HFF-Myc (cell line): Measurements from ENCODE around the gene CNOT6.

Experiments used
- DNase-seq: peaks from one replicate; pipeline ENCODE4 v3.0.0-alpha.2; 2011; ENCODE audit warnings: low read depth; ENCODE audit errors: extremely low read depth
- H3K4me3 ChIP-seq: replicated peaks from 2 replicates; pipeline ENCODE4 v1.5.1; 2011; ENCODE audit warnings: low read depth, mild to moderate bottlenecking, control low read depth, low read length
- TF ChIP-seq, protein P1 (sequence below): IDR thresholded peaks from 2 replicates; pipeline ENCODE4 v1.5.1; 2012; ENCODE audit warnings: mild to moderate bottlenecking, low read depth, low read length, control low read depth; ENCODE audit errors: missing control alignments

CNOT6 gene

DNA sequence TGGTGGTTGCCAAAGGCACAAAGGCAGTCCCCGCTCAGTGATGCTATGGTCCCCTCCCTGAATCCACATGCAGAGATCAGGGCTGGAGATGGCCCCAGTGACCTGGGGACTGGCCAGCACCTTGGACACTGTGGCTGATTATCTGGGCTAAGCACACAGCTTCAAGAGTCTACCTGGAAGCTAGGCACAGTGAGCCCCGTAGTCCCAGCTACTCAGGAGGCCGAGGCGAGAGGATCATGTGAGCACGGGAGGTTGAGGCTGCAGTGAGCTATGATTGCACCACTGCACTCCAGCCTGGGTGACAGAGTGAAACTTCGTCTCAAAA, 105.4 kb downstream of the CNOT6 start:
- TF ChIP-seq, protein P1, sequence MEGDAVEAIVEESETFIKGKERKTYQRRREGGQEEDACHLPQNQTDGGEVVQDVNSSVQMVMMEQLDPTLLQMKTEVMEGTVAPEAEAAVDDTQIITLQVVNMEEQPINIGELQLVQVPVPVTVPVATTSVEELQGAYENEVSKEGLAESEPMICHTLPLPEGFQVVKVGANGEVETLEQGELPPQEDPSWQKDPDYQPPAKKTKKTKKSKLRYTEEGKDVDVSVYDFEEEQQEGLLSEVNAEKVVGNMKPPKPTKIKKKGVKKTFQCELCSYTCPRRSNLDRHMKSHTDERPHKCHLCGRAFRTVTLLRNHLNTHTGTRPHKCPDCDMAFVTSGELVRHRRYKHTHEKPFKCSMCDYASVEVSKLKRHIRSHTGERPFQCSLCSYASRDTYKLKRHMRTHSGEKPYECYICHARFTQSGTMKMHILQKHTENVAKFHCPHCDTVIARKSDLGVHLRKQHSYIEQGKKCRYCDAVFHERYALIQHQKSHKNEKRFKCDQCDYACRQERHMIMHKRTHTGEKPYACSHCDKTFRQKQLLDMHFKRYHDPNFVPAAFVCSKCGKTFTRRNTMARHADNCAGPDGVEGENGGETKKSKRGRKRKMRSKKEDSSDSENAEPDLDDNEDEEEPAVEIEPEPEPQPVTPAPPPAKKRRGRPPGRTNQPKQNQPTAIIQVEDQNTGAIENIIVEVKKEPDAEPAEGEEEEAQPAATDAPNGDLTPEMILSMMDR: no peak
- H3K4me3 ChIP-seq: no peak overlapping the region
- DNase-seq: no peak

DNA sequence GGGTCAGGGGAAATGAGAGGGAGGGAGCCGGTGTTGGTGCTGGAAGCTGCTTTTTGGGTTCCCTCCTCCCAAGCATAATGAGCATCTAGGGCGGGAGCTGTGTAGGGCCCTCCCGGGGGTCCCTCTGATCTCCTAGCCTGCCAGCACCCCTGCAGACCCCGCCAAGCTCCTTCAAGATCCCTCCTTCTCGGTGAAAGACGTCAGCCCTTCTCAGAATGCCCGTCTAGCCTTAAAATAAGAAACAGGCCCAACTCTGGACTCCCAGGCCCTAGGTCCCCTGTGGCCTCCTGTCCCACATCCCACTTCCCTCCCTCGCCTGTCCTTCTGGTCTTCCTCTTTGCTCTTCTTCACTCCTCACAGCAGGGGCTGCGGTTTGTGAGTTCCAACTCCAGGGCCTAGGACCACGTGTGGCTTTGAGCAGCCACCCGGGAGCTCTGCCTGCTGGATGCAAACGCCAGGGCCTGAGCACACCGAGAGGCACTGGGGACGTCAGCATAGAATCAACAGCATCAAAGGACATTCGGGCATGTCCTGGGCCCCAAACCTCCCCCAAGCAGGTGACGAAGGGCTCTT, 105.9 kb downstream of the CNOT6 start:
- no peak for DNase-seq
- H3K4me3 ChIP-seq: no peak overlapping the region
- TF ChIP-seq, protein P1: no peak

DNA sequence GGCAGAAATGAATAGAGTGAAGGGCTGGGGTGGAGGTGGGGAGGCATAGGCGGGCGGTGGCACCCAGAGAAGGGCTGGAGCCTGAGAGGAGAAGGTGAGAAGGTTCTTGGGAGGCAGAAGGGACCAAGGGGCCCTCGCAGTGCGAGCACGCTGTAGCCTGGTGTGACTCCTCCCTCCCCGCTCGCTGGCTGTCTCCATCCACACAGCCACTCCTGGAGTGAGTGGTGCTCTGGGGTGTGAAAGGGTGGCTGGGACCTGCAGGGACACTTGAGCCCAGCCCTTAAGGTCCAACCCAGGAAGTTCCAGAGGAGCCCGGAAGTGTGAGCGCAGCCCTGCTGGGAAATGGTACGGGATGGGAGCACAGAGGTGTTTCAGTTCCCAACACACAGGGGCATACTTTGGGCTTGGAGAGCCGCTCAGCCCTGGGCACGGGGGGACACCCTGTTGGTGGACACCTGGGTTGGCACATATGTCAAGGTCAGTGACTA, 106.4 kb downstream of the CNOT6 start:
- DNase-seq: no peak
- H3K4me3 ChIP-seq: no peak overlapping the region
- TF ChIP-seq, protein P1: no peak

DNA sequence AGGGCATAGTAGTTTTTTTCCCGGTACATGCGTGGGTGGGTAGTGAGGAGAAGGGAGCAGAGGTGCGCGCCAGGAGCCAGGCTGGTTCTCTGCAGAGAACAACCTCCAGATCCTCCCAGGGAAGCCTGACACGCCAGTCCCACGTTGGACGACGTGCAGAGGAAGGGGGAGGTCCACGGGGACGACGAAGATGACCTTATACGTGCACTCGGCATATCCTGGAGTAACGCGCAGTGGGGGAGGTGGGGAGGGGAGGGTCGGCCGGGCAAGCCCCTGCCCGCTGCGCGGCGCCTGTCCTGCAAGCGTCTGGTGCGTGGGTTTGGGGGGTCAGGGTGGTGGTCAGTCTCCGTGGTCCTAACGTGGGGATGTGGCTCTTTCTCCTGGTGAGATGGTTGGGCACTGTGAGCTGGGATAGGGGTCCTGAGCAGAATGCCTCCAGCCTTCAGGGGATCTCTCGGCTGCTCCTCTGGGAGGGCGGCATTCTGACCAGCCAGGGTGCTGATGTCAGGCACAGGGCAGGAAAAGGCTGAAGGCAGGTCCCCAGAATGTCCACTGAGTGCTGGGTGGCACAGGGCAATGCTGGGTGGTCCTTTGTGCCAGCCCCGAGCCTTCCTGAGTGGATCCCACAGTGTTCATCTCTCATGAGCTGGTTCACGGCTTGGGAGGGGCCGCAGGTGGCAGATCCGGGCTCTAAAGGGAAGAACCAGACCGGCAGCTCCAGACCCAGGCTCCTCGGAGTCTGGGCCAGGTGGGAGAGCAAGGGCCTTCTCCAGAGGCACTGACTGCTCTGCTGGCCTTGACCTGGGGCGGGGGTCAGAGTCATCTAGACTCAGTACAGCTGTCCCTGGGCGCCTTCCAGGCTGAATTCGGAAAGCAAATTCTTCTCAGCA, 107.7 kb downstream of the CNOT6 start:
- no peak for DNase-seq
- no peak overlapping the region for H3K4me3 ChIP-seq
- TF ChIP-seq, protein P1: no peak

DNA sequence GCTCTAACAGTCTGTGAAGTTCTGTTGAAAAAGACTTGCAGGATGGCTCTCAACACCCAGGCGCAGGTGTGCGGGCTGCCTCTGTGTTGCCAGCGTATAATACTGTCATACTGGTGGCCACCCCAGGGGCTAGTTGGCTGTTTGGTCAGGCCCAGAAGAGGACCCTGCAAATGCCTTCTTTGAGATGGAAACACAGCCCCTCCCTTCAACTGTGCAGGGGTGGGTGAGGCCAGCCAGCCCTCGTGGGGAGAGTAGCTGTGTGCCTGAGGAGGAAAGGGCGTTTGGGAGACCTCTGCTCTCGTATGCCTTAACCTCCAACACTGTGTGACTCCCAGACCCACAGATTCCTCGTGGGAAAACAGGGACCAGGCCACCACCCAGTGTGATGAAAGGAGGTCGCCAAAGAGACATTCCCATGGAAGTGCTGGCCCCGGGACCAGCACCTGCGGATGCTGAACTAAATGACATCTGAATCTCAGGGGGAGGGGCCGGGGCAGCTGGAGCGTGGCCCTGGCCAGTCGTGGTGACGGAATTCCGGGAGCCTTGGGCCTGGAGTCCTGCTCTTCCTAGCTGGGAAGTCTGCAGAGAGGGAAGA, 108.4 kb downstream of the CNOT6 start:
- TF ChIP-seq, protein P1: no peak
- H3K4me3 ChIP-seq: no peak overlapping the region
- no peak for DNase-seq

DNA sequence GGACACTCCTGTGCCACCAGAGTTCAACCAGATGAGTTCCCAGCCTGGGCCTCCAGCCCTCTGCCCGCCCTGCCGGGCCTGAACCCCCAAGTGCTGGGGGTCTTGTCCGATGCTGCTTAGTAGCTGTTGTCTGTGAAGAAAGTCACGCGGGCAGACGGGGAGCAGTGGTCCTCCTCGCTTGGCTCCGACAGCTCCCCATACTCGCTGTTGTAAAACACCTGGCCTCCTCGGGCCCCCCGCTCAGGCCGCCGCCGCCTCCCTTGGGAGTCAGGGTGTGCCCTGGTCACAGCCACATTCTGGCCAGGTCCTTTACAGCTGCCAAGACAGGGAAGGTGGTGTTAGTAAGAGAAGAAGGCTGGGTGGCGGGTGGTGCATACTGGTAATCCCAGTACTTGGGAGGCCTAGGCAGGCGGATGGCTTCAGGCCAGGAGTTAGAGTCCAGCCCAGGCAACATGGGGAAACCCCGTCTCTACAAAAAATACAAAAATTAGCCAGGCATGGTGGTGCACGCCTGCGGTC, 109.0 kb downstream of the CNOT6 start:
- no peak for DNase-seq
- TF ChIP-seq, protein P1: no peak
- no peak overlapping the region for H3K4me3 ChIP-seq
